ENCODE measurements around the gene DDX23.

DNA sequence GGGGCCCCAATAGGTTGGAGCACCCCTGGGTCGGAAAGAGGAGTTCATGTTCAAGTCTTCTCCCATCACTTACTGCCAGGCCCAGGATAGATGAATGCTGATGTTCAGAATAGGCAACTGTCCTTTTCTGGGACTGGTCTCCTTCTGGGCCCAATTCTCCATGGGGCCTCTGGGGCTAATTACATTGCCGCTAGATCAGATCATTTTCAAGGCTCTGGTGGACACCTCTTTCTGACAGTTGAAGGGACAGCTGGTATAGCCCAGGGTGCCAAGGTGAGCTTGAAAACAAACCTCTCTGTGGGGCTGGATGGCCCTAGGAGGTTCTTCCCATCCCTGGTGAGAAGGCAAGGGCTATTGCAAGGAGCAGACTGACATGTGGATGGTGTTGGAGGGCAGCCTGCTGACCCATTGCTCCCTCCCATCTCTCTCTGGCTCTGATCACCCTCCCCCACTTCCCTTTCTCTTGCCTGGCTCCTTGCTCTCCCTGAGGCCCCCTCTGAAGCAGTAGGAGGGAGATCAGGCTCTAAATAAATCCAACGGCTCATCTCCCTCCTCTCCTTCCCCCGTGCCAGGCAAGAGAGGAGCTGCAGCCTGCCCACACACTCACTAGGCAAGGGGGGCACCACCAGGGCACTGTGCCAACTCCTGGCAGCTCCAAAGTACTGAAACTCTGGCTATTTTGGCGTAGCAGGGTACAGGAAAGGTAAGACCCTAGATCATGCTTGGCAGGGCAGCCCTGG is 31.8 kb downstream of the DDX23 start:
- TF ChIP-seq POLR2A (IDR thresholded peaks at IDR 0.05) (no peak), POLR2AphosphoS5 (IDR thresholded peaks at IDR 0.05) (no peak)
- TF ChIP-seq, protein P1, sequence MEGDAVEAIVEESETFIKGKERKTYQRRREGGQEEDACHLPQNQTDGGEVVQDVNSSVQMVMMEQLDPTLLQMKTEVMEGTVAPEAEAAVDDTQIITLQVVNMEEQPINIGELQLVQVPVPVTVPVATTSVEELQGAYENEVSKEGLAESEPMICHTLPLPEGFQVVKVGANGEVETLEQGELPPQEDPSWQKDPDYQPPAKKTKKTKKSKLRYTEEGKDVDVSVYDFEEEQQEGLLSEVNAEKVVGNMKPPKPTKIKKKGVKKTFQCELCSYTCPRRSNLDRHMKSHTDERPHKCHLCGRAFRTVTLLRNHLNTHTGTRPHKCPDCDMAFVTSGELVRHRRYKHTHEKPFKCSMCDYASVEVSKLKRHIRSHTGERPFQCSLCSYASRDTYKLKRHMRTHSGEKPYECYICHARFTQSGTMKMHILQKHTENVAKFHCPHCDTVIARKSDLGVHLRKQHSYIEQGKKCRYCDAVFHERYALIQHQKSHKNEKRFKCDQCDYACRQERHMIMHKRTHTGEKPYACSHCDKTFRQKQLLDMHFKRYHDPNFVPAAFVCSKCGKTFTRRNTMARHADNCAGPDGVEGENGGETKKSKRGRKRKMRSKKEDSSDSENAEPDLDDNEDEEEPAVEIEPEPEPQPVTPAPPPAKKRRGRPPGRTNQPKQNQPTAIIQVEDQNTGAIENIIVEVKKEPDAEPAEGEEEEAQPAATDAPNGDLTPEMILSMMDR (IDR thresholded peaks at IDR 0.05 in 8 of 11, conservative IDR thresholded peaks at IDR 0.05 in 3 of 11): no peak

Data from spleen (tissue), 7 donors.